Lung (tissue), 12 donors: ENCODE measurements around the gene PCSK1N. TPM values are rescaled to one million over a fixed set of nuclear protein-coding genes. Genes with fewer than 3 reads are reported as not detected.

Source experiments
- ATAC-seq: fragments of 200-7000 bp; cut with Tn5 transposase; one replicate; pipeline ENCODE4 v1.9.1; 2020; ENCODE audit warnings: moderate number of reproducible peaks; ENCODE audit not compliant: insufficient read depth, low FRiP score
- DNase-seq, 3 donors: peaks; one replicate each; pipeline ENCODE4 v3.0.0-alpha.2; 2013 to 2017
- H3K27ac ChIP-seq, 2 donors: one replicate each; pipeline ENCODE4 v1.5.1; 2013; ENCODE audit warnings: mild to moderate bottlenecking in 2 of 2, moderate library complexity in 2 of 2, control low read depth in 1 of 2, inconsistent platforms in 1 of 2, low read depth in 1 of 2, low read length in 1 of 2
- H3K27me3 ChIP-seq, 3 donors: one replicate each; pipeline ENCODE4 v1.5.1; 2013; ENCODE audit warnings: low read length in 2 of 3; ENCODE audit not compliant: control insufficient read depth in 3 of 3, insufficient read depth in 3 of 3
- H3K36me3 ChIP-seq, 4 donors: one replicate each; pipeline ENCODE4 v1.5.1; 2013; ENCODE audit warnings: low read length in 4 of 4, mild to moderate bottlenecking in 1 of 4, moderate library complexity in 1 of 4; ENCODE audit not compliant: control insufficient read depth in 4 of 4, insufficient read depth in 4 of 4
- H3K4me1 ChIP-seq, 5 donors: one replicate each; pipeline ENCODE4 v1.5.1; 2013; ENCODE audit warnings: low read length in 5 of 5, mild to moderate bottlenecking in 2 of 5, moderate library complexity in 1 of 5; ENCODE audit not compliant: control insufficient read depth in 5 of 5, insufficient read depth in 5 of 5
- H3K4me3 ChIP-seq: one replicate; pipeline ENCODE4 v1.5.1; 2013; ENCODE audit warnings: mild to moderate bottlenecking, control low read depth, moderate library complexity
- H3K9ac ChIP-seq, 2 donors: one replicate each; pipeline ENCODE4 v1.5.1; 2013; ENCODE audit warnings: low read length in 2 of 2, control low read depth in 1 of 2; ENCODE audit not compliant: insufficient read depth in 1 of 2
- H3K9me3 ChIP-seq, 4 donors: one replicate each; pipeline ENCODE4 v1.5.1; 2013; ENCODE audit warnings: low read length in 3 of 4, mild to moderate bottlenecking in 1 of 4, moderate library complexity in 1 of 4; ENCODE audit not compliant: control insufficient read depth in 4 of 4, insufficient read depth in 3 of 4
- CTCF ChIP-seq: IDR thresholded peaks from 2 replicates; pipeline ENCODE4 v1.5.1; 2012; ENCODE audit warnings: mild to moderate bottlenecking; ENCODE audit errors: control extremely low read depth, extremely low read depth
- WGBS, 2 donors: extraction: QIAGEN DNeasy Blood & Tissue Kit; methylation state at CpG; one replicate each; pipeline ENCODE4 v1.1.7; 2013; 5-methylcytosine and 5-hydroxymethylcytosine counted together
- polyA plus RNA-seq, 2 donors: library from polyadenylated mRNA; stranded (reverse); fragments of 200-250 nt; gene quantifications; one replicate each; pipeline ENCODE4 v1.2.1, GENCODE V29; 2013
- total RNA-seq, 2 donors: library from RNA; depleted of rRNA in 1 of 2; stranded (reverse); fragments of >200 nt in 1 of 2; gene quantifications; one replicate each; pipeline ENCODE4 v1.2.1, GENCODE V29; 2014 to 2021
- donor health status: control.
- donor health status: control.
- donor health status: Bipolar disorder and iron deficiency.
- donor health status: healthy.
- donor health status: DM: yes; HTN: yes; CAD: no.

Gene PCSK1N
- total and polyA plus RNA-seq, 4 donors: 1.3 to 10.7 (median 2.5) TPM

GRCh38 chrX:48800574-48801279 lies 34.7 kb downstream of the PCSK1N start:
- Histone ChIP-seq H3K9ac (peak overlapping the region; percentile 65 to 88), H3K36me3 (peaks cover 0 to 9% (median 0%) of the 10 kb centered on the region in 4 donors), H3K27ac (peak overlapping the region; percentile 89 to 95), H3K9me3 (peaks cover 0 to 11% (median 0%) of the 10 kb centered on the region in 4 donors), H3K4me3 (no peak overlapping the region), H3K4me1 (peaks cover 0 to 5% (median 0%) of the 10 kb centered on the region in 5 donors), H3K27me3 (no peaks in the 10 kb centered on the region)
- DNase-seq (peak in 1 of 3 donors; percentile 2), ATAC-seq (no peak)
- WGBS, 2 donors: 23 to 56% methylated on average over 17 of the region's 17 CpGs
- no peak for TF ChIP-seq CTCF

- no peak overlapping the region for H3K27ac ChIP-seq
- H3K4me1 ChIP-seq: peaks cover 0 to 10% (median 0%) of the 10 kb centered on the region in 5 donors
- no peak overlapping the region for H3K9ac ChIP-seq
- no peak overlapping the region for H3K4me3 ChIP-seq
- no peak for TF ChIP-seq CTCF
- H3K27me3 ChIP-seq: no peaks in the 10 kb centered on the region
- DNase-seq (no peak), ATAC-seq (no peak)
- H3K9me3 ChIP-seq: peaks cover 0 to 11% (median 0%) of the 10 kb centered on the region in 4 donors
- H3K36me3 ChIP-seq: no peaks in the 10 kb centered on the region
- 78 to 81% methylated on average over 2 of the region's 2 CpGs for WGBS, 2 donors
These were observed 37.1 kb downstream of the PCSK1N start for GRCh38 chrX:48798318-48798717.

- DNase-seq (peak in 1 of 3 donors; percentile 6), ATAC-seq (peak; percentile 71)
- no peak for TF ChIP-seq CTCF
- peaks cover 0 to 3% (median 0%) of the 10 kb centered on the region in 4 donors for H3K9me3 ChIP-seq
- H3K27me3 ChIP-seq: no peaks in the 10 kb centered on the region
- no peak overlapping the region for H3K9ac ChIP-seq
- H3K36me3 ChIP-seq: no peaks in the 10 kb centered on the region
- no peak overlapping the region for H3K4me3 ChIP-seq
- 60 to 80% methylated on average over 6 to 8 of the region's 8 CpGs for WGBS, 2 donors
- H3K4me1 ChIP-seq: peaks cover 0 to 5% (median 0%) of the 10 kb centered on the region in 5 donors
- peak overlapping the region in 1 of 2 donors; percentile 4 for H3K27ac ChIP-seq
These were observed 40.4 kb downstream of the PCSK1N start for GRCh38 chrX:48794911-48795515.
